DMS114 treated with DMSO at 0.1 percent for 48 hours (cell line): ENCODE measurements around the gene DENND1C.
"Not testable (repeated sequence)": the region's sequence is repeated elsewhere in the genome, so short reads cannot be mapped to it uniquely, and the experiment has no call there.

Experiments used
- DNase-seq: peaks from one replicate; lab custom pipeline; 2025; ENCODE audit not compliant: unreplicated experiment; lab: John Stamatoyannopoulos, UW

DENND1C gene

DNA sequence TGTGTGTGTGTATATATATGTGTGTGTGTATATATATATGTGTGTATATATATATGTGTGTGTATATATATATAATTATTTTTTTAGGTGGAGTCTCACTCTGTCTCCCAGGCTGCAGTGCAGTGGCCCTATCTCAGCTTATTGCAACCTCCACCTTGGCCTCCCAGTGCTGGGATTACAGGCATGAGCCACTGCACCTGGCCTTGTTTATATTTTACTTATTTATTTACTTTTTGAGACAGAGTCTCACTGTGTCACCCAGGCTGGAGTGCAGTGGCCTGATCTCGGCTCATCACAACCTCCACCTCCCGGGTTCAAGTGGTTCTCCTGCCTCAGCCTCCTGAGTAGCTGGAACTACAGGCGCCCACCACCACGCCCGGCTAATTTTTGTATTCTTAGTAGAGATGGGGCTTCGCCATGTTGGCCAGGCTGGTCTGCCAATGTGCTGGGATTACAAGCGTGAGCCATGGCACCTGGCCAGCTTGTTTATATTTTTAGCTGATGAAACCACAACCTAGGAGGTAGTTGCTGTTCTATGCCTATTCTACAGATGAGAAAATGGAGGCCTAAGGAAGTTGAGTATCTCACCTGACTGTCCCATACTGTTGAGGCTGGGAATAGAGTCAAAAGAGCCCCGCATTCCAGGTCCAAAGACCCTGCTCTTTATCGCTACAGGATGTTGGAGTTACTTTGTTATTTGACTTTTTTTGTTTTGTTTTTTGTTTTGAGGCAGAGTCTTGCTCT, 26.6 kb upstream of the DENND1C start:
- not testable (repeated sequence) for DNase-seq

DNA sequence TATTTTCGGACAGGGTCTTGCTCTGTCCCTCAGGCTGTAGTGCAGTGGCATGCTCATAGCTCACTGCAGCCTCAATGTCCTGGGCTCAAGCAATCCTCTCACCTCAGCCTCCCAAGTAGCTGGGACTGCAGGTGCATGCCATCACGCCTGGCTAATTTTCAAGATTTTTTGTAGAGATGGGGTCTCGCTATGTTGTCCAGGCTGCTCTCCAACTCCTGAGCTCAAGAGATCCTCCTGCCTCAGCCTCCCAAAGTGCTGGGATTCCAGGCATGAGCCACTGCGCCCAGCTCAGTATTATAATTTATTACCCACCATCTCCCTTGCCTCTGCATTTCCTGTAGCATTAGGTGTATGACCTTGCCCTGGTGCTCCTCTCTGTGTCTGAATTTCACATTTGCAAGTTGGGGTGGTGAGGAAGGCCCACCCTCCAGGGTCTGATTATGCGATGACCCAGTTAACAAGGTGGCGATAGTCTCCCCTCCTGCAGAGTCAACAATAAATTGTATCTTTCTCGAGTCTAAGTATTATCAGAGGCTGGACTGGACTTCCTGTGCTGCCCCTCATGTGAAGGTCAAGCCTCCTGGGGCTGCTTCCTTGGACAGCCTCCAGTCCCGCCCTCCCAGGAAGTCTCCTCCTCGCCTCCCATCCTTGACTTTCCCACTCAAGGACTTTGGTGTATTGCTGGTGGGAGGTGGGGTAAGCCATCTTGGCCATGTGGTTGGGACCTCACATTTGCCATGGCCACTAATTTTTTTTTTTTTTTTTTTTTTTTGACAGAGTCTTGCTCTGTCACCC, 22.0 kb upstream of the DENND1C start:
- no peak for DNase-seq

DNA sequence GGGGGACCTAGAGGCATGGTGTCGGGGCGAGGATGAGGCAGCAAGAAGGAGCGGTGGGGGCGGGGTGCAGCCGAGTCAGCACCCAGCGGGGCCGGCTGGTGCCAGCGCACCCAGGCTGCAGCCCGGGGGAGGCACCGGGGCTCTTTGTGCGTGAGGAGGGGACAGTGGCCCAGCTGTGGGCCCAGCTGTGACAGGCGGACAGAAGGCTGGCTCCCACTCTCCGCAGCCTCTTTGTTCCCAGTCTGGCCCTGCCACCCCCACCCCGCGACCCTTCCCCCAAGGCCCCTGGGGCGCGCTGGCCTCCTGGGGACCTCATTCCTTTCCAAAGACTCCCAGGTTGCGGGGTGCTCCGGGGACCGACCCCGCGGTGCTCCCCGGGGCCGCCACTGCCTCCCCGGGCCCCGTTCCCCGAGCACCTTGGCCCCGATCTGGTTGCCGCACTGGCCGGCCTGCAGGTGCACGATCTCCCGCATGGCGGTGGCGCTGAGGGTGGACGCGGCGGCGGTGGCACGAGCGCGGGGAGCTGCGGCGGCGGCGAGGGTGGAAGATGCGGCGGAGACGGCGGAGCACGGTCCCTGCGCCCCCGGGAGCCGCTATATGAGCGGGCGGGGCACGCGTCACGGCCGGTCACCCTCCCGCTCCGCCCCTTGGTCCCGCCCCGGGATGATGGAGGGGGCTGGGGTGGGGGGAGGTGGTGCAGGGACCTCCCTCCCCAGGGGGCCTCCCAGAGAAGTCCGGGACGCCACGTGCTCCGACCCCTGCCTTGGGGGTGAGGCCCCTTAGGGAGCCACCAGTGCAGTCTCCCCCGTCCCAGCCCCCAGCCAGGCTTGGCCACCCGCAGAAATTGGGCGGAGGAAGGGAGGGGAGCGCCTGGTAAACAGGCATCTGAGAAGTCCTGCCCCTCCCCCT, 20.4 kb upstream of the DENND1C start, which contains the start of gene TUBB4A:
TSS of gene TUBB4A (minus strand) at position 570 of the 909 bp plus-strand sequence. CDS start at position 473, 97 bp downstream.
- no peak for DNase-seq

DNA sequence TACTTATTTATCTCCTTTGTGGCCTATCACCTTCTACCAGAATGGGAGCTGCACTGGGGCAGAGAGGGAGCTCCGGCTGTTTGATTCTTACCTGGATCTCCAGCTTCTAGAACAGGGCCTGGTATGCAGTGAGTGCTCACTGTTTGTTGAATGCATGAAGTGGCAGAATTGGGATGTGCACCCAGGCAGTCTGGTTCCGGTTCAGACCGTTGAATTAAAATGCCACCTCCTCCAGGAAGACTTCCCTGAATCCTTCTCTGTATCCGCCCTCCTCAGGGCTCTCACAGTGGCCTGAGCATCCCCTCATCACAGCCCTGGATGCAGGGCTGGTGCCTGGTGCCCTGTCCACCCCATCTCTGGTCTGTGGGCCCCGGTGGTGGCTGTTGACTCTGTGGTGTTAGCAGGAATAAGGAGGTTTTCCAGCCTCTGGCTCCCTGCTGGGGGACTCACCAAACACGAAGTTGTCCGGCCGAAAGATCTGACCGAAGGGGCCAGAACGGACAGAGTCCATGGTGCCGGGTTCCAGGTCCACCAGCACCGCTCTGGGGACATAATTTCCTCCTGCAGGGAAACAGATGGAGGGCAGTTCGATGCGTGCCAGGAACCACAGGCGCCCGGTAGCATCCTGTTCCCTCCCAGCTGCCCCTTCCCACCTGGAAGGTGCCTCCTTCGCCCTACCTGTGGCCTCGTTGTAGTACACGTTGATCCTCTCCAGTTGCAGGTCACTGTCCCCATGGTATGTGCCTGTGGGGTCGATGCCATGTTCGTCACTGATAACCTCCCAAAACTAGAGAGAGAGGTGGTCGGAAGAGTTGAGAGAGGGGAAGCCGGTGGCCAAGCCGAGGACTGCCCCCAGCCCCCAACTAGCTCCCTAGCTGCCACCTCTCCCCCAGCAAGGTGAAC, 19.5 kb upstream of the DENND1C start:
- no peak for DNase-seq

DNA sequence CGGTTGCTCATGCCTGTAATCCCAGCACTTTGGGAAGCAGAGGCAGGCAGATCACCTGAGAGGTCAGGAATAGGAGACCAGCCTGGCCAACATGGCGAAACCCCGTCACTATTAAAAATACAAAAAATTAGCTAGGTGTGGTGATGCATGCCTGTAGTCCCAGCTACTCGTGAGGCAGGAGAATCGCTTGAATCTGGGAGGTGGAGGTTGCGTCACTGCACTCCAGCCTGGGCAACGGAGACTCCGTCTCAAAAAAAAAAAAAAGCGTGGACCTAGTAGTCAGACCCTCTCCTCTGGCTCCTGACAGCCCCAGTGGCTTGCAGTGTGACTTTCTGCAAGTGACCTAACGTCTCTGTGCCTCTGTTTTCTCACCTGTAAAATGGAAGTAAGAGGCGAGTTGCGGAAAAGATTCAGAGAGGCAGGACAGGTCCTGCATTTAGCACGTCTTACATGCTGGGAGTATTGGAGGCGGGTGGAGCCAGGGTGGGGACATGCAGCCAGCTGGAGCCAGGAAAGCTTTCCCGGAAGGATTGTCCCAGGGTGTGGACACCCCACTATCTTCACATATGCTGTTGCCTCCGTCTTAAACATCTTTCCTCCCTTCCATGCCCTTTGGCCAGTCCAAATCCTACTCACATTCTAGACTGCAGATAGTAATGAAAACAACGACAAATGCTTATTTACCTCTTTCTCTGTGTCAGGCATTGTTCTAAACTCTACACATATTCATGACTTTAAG, 17.6 kb upstream of the DENND1C start:
- DNase-seq = no peak

DNA sequence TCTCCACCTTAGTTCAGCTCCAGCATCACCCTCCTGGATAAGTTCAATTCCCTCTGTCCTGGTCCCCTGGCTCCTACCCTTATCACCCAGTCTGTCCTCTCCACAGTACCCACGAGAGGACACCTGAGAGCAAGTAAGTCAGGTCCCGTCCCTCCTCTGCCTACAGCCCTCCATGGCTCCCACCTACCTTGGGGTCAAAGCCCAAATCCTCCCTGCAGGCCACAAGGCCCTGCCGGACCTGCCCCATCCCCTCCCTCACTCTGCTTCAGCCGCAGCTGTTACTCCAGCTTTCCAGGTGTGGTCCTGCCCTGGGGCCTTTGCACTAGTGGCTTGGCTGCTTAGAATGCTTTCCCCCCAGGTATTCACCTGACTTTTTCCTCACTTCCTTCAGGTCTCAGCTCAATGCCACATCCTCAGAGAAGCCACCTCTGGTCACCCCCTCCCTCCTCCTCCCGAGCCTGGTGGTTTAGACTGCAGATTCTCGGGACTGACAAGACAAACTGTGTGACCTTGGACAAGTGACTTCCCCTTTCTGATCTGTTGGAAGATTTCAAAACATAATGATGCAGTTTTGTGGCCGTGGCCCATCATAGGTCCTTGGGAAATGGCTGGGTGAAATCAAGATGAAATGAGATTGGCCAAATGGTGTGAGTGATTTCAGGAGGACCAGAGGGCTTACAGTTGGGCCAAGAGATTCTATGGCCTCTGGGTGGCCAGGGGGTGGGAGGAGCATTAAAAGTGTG, 16.9 kb upstream of the DENND1C start:
- no peak for DNase-seq

DNA sequence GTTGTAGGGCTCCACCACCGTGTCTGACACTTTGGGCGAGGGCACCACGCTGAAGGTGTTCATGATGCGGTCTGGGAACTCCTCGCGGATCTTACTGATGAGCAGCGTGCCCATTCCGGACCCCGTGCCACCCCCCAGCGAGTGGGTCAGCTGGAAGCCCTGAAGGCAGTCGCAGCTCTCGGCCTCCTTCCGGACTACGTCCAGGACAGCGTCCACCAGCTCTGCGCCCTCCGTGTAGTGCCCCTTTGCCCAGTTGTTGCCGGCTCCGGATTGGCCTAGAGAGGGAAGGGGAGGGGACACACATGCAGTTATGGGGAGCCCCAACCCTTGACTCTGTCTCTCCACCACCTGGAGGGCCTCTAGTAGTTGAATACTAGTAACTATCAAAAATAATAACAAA, 14.4 kb upstream of the DENND1C start:
- no peak for DNase-seq

DNA sequence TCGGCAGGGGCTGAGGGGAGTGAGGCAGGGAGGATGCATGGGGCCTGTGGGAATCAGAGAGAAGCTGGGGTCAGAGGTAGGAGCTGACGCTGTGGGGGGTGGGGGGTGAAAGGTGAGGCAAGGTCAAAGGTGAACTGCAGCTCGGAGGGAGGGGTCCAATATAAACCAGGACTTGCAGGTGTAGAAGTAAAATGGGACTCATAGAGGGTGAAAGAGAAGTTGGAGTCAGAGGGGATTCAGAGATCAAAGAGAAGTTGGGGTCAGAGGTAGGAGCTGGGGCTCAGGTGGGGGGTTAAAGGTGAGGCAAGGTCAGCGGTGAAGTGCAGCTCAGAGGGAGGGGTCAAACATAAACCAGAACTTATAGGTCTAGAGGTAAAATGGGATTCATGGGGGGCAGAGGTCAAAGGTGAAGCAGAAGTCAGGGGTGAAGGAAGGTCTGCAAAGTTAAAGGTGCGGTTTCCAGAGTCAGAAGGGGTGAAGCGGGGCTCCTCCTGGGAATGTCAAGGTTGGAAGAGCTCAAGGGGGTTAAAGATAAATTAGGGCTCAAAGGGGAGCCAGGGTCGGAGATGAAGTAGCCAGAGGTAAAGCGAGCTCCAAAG, 12.9 kb upstream of the DENND1C start:
- no peak for DNase-seq

DNA sequence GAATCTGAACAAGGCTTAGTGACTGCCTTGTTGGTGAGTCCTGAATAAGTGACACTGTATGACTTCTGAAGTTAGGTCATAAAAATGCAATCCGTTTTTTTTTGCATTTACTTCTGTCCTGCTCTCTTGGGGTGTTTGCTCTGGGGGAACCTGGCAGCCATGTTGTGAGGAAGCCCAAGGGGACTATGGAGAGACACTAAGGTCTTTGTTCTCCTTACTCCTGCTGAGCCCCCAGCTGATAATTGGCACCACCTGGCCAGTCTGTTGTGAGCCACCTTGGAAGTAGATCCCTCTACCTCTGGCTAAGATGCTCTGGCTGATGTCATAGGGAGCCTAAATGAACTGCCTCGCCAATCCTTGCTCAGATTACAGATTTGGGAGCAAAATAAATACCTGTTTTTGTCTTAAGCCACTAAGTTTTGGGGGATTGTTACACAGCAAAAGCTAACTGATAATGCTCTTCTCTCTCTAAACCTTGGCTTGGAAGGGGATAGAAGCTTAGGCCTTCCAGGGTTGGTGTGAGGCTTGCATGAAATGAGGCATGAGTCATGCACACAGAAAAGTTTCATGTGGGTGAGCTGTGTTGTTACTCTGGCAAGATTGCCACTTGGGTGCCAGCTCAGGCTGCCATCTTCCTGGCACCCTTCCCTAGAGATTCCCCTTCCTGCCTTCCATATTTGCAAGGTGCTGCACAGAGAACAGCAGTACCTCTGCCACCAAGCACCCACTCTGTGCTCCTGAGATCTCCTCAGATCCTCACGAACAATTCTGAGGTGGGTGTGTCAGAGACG, 10.4 kb upstream of the DENND1C start:
- no peak for DNase-seq

DNA sequence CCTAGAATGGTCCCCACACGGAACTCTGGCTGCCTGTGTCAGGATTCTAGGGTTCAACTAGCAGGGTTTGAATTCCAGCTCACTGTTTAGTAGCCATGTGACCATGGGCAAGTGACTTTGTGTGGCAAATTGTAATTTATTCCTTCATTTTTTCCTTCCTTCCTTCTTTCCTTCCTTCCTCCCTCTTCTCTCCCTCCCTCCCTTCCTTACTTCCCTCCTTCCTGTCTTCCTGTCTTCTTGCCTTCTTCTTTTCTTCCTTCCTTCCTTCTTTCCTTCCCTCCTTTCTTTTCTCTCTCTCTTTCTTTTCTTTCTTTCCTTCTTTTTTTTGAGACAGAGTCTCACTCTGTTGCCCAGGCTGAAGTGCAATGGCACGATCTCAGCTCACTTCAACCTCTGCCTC, 8.5 kb upstream of the DENND1C start:
- no peak for DNase-seq

DNA sequence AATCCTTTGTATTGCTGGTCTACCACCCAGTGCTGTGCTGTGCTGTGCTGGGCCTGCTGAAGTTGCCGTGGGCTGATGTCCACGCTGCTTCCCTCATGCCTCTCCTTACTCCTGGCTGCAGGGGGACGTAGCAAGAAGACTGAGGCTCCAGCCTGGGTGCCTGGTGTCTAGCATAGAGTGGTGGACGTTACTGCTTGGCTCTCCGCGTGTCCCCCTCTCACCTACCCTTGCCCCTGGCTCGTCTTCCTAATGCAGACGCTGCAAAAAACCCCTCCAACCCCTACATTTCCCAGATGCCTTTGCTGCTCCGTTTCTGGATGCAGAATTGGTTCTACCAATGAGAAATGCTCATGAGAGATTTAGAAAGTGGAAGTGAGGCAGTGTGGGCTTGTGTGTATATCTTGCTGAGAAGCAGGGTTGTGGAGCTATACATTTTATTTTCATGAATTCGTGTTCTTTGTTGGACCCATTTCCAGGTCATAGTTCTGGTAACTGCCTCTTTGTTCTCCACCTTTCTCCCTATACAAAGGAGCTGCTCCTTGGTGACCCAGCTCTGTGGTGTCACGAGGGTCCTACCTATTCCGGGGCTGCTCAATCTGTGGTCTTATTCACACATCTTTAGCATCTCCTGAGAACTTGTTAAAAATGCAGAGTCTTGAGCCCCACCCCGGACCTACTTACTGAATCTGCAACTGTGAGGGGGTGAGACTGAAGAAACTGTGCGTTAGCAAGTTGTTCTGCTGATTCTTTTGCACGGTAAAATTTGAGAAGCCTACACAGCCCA, 7.9 kb upstream of the DENND1C start:
- DNase-seq = no peak

DNA sequence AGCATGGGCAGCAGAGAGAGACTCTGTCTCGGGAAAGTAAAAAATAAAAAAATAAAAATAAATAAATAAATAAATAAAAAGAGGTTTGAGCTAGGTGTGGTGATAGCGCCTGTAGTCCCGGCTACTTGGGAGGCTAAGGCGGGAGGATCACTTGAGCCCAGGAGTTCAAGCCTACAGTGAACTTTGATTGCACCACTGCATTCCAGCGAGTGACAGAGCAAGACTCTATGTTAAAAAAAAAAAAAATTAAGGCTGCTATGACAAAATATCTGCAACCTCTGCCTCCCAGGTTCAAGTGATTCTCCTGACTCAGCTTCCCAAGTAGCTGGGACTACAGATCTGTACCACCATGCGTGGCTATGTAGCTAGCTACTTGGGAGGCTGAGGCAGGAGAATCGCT, 3.2 kb upstream of the DENND1C start:
- no peak for DNase-seq

DNA sequence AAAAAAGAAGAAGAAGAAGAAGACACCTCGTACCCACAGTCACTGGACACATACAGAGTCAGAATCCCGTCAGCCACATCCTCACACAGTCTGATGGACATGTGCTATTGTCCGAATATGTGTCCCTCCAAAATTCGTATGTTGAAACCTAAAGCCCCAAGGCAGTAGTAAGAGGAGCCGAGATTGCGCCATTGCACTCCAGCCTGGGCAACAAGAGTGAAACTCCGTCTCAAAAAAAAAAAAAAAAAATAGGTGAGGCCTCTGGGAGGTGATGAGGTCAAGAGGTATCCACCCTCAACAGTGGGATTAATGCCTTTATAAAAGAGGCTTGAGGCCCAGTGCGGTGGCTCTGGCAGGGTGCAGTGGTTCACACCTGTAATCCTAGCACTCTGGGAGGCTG, 2.6 kb upstream of the DENND1C start:
- DNase-seq = no peak

DNA sequence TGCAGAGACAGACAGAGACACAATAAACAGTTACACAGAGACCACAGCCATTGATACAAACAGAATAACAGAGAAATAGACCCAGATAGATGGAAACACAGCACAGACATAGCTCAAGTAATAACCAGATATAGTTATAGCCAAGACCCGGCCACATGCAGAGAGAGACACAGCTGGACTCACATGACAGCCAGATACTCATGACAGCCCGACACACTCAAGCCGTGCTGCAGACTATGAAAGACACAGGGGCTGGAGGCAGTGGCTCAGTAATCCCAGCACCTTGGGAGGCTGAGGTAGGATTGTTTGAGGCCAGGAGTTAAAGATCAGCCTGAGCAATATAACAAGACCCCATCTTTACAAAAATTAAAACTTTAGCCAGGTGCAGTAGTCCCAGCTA, 1.6 kb upstream of the DENND1C start:
- DNase-seq = no peak

DNA sequence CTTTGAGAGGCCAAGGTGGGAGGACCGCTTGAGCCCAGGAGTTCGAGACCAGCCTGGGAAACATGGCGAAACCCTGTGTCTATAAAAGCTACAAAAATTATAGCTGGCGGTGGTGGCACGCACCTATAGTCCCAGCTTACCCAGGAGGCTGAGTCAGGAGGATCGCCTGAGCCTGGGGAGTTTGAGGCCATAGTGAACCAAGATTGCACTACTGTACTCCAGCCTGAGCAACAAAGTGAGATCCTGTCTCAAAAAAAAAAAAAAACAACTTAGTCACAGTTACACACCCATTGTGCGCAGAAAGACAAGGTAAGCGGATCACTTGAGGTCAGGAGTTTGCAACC, 728 bp upstream of the DENND1C start:
- DNase-seq = no peak

DNA sequence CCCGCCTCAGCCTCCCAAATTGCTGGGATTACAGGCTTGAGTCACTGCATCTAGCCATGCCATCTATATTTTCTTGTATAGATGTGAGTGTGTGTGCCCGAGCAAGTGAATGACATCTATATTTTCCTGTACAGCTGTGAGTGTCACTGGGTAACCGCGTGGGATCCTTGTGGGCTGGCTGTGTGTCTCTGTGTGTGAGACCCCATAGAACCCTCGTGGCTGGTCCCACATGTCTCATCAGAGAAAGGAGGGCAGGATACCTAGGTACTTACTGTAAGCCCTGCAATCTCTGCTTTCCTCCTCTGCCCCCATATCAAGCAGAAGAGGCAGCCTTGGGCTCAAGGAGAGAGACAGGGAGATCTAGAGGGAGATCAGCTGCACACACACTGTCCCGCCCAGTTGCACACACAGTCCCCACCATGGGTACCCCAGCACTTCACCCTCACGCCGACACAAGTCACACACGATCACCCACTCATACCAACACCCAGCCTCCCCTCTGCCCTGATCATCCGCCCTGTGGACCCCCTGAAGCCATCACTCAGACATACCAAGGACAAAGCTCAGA, 655 bp downstream of the DENND1C start:
- DNase-seq = no peak
